K562 (cell line): Measurements from ENCODE around the gene FERD3L. TPM values are rescaled to one million over a fixed set of nuclear protein-coding genes. Genes with fewer than 3 reads are reported as not detected.

Source experiments
- ATAC-seq: fragments of 200-7000 bp; cut with Tn5 transposase; 3 replicates; pipeline ENCODE4 v1.9.1; 2020; ENCODE audit warnings: moderate library complexity
- BruUV-seq: library from RNA; stranded (reverse); fragments of 400-500 nt; replicated peaks from 2 replicates; lab custom pipeline; 2021; lab: Mats Ljungman, UMichigan
- CTCF ChIA-PET: fragments of 300-600 bp; formaldehyde crosslinking; extraction: SDS; loops from one replicate; lab custom pipeline; 2021; ENCODE audit warnings: low intra/inter-chr PET ratio; lab: Yijun Ruan, JAX
- POLR2A ChIA-PET: fragments of 300-600, 350-650 bp; sonication (Branson Sonifier 250); formaldehyde crosslinking; extraction: SDS; loops from one replicate; lab custom pipeline; 2021; ENCODE audit warnings: antibody characterized with exemption, inconsistent platforms; lab: Yijun Ruan, JAX
- DNase-seq, 4 experiments: peaks; one replicate each; pipeline versions ENCODE4 v3.0.0 to v3.0.0-alpha.2; 2011 to 2018; ENCODE audit warnings: low spot score in 3 of 4, mixed read lengths in 3 of 4; ENCODE audit errors: extremely low read depth in 1 of 4
- FAIRE-seq: peaks from 2 replicates; lab custom pipeline; 2011; peaks lifted over from hg19 to GRCh38; lab: Jason Lieb, UNC
- H2AFZ ChIP-seq: 2 replicates; pipeline ENCODE4 v1.6.0; 2011; ENCODE audit warnings: low read depth, low read length, control low read depth, inconsistent platforms
- H3K27ac ChIP-seq: fragments of 200-600 bp; 3 replicates; pipeline ENCODE4 v1.8.0; 2011; ENCODE audit warnings: low read depth, mild to moderate bottlenecking, control low read depth, inconsistent platforms, low read length, moderate library complexity, mixed read lengths; ENCODE audit errors: extremely low read depth
- H3K27me3 ChIP-seq, 2 experiments: fragments of 300-600 bp in 1 of 2; 2 replicates in 1 of 2; 3 replicates in 1 of 2; pipeline versions ENCODE4 v1.6.0 to v1.8.0; 2011; ENCODE audit warnings: inconsistent platforms in 2 of 2, low read length in 2 of 2, mild to moderate bottlenecking in 1 of 2, mixed read lengths in 1 of 2, moderate library complexity in 1 of 2; ENCODE audit not compliant: control insufficient read depth in 2 of 2, insufficient read depth in 2 of 2
- H3K36me3 ChIP-seq: fragments of 300-600 bp; 3 replicates; pipeline ENCODE4 v1.8.0; 2011; ENCODE audit warnings: mild to moderate bottlenecking, low read length, inconsistent platforms; ENCODE audit not compliant: control insufficient read depth, insufficient read depth
- H3K4me1 ChIP-seq, 2 experiments: fragments of 200-600 bp in 1 of 2; replicated peaks in 1 of 2; 2 replicates in 1 of 2; 3 replicates in 1 of 2; pipeline versions ENCODE4 v1.5.1 to v1.8.0; 2011; ENCODE audit warnings: inconsistent platforms in 2 of 2, low read length in 2 of 2, mild to moderate bottlenecking in 1 of 2, mixed read lengths in 1 of 2, moderate library complexity in 1 of 2; ENCODE audit not compliant: control insufficient read depth in 2 of 2, insufficient read depth in 2 of 2
- H3K4me2 ChIP-seq: 2 replicates; pipeline ENCODE4 v1.6.1; 2011; ENCODE audit warnings: low read length, control low read depth, inconsistent platforms, mixed read lengths; ENCODE audit not compliant: insufficient read depth
- H3K4me3 ChIP-seq: fragments of 200-600 bp; sonication (generic), shearing (Covaris generic); 2 replicates; pipeline ENCODE4 v1.5.1; 2016; ENCODE audit warnings: control low read depth, inconsistent platforms
- H3K79me2 ChIP-seq: fragments of 200-600 bp; 3 replicates; pipeline ENCODE4 v1.8.0; 2011; ENCODE audit warnings: low read length, inconsistent platforms; ENCODE audit not compliant: control insufficient read depth, insufficient read depth
- H3K9ac ChIP-seq, 2 experiments: 2 replicates each; pipeline versions ENCODE4 v1.6.0 to v1.6.1; 2011; ENCODE audit warnings: low read depth in 2 of 2, low read length in 2 of 2, control low read depth in 1 of 2, inconsistent platforms in 1 of 2, mild to moderate bottlenecking in 1 of 2, mixed read lengths in 1 of 2; ENCODE audit not compliant: insufficient read depth in 1 of 2
- H3K9me1 ChIP-seq: one replicate; pipeline ENCODE4 v1.6.0; 2011; ENCODE audit warnings: inconsistent platforms, mild to moderate bottlenecking, low read length, moderate library complexity; ENCODE audit not compliant: control insufficient read depth, insufficient read depth
- H3K9me3 ChIP-seq: replicated peaks from 2 replicates; pipeline ENCODE4 v1.5.1; 2011; ENCODE audit warnings: low read depth, low read length, inconsistent platforms; ENCODE audit not compliant: control insufficient read depth, insufficient read depth
- H4K20me1 ChIP-seq: replicated peaks from 2 replicates; pipeline ENCODE4 v1.6.1; 2011; ENCODE audit warnings: low read length, inconsistent platforms, mixed read lengths; ENCODE audit not compliant: control insufficient read depth, insufficient read depth
- BMI1 ChIP-seq: fragments of 150-350 bp; IDR thresholded peaks from 2 replicates; pipeline ENCODE4 v1.6.1; 2014; ENCODE audit warnings: low read length
- BRD4 ChIP-seq: fragments of 200-600 bp; sonication (generic); IDR thresholded peaks from 2 replicates; pipeline ENCODE4 v1.6.1; 2017; ENCODE audit warnings: inconsistent platforms
- BRD9 ChIP-seq: fragments of 450-650 bp; IDR thresholded peaks from 2 replicates; pipeline ENCODE4 v1.6.1; 2018; ENCODE audit warnings: low read depth; ENCODE audit not compliant: partially characterized antibody
- E2F4 ChIP-seq: sonication (generic); formaldehyde crosslinking; IDR thresholded peaks from 2 replicates; pipeline ENCODE4 v1.8.0; 2022; ENCODE audit warnings: mild to moderate bottlenecking, low read depth, missing genetic modification reagents
- E2F8 ChIP-seq: fragments of 450-650 bp; IDR thresholded peaks from 2 replicates; pipeline ENCODE4 v1.7.1; 2018; ENCODE audit warnings: mild to moderate bottlenecking, low read depth; ENCODE audit not compliant: partially characterized antibody
- E4F1 ChIP-seq: fragments of 250-450 bp; sonication (Bioruptor Pico); IDR thresholded peaks from 2 replicates; pipeline ENCODE4 v1.5.0; 2021; ENCODE audit warnings: mild to moderate bottlenecking, borderline replicate concordance
- HBP1 ChIP-seq: fragments of 450-650 bp; formaldehyde crosslinking; IDR thresholded peaks from 2 replicates; pipeline ENCODE4 v1.4.0; 2022; ENCODE audit warnings: missing genetic modification characterization
- NCOA2 ChIP-seq, 2 experiments: fragments of 450-650 bp; IDR thresholded peaks; 2 replicates each; pipeline ENCODE4 v1.6.1; 2018; ENCODE audit warnings: mild to moderate bottlenecking in 2 of 2, moderate library complexity in 1 of 2; ENCODE audit not compliant: partially characterized antibody in 2 of 2
- XRCC4 ChIP-seq: IDR thresholded peaks from one replicate; pipeline ENCODE4 v1.6.1; 2011; ENCODE audit not compliant: insufficient read depth, insufficient read length; ENCODE audit errors: extremely low read depth
- ZFPM2 ChIP-seq: fragments of 250-450 bp; sonication (Bioruptor Pico); IDR thresholded peaks from 2 replicates; pipeline ENCODE4 v1.5.1; 2022; ENCODE audit warnings: mild to moderate bottlenecking
- ZNF280A ChIP-seq: fragments of 450-650 bp; IDR thresholded peaks from 2 replicates; pipeline ENCODE4 v1.6.1; 2018; ENCODE audit warnings: mild to moderate bottlenecking, low read depth; ENCODE audit not compliant: partially characterized antibody
- ZNF408 ChIP-seq: fragments of 250-450 bp; sonication (Bioruptor Pico); IDR thresholded peaks from 2 replicates; pipeline ENCODE4 v1.4.0; 2020; ENCODE audit warnings: low read depth, mild to moderate bottlenecking, moderate library complexity
- ZNF785 ChIP-seq: fragments of 250-450 bp; sonication (Bioruptor Pico); IDR thresholded peaks from 2 replicates; pipeline ENCODE4 v1.4.0; 2020; ENCODE audit warnings: mild to moderate bottlenecking
- ZZZ3 ChIP-seq: fragments of 450-650 bp; IDR thresholded peaks from 2 replicates; pipeline ENCODE4 v1.6.1; 2016; ENCODE audit warnings: antibody characterized with exemption, mild to moderate bottlenecking, moderate library complexity
- WGBS: fragments of 100-300 bp; shearing (Covaris generic); methylation state at CpG from one replicate; pipeline ENCODE4 v1.1.6; 2016; ENCODE audit warnings: low coverage, mixed read lengths; ENCODE audit not compliant: insufficient coverage; ENCODE audit errors: missing lambda C conversion rate; 5-methylcytosine and 5-hydroxymethylcytosine counted together
- in situ Hi-C: fragments of 300-500 bp; cut with MboI; formaldehyde crosslinking; loops from 4 replicates; pipeline ENCODE4 v1.15.0; 2018; ENCODE audit warnings: inconsistent platforms, mixed read lengths
- intact Hi-C: fragments of 100-400 bp; cut with micrococcal nuclease; formaldehyde crosslinking; loops from 2 replicates; pipeline ENCODE4 v1.14.2; 2022
- polyA plus RNA-seq, 8 experiments: library from polyadenylated mRNA; depleted of rRNA in 4 of 8; stranded (reverse) in 5 of 8; unstranded in 3 of 8; fragments of >200 nt; fragmentation: Nextera tagmentation in 2 of 8; fragmentation: Illumina TruSeq in 1 of 8; extraction: Ambion mirVana in 2 of 8; extraction: Trizol in 1 of 8; gene quantifications; 2 replicates each; pipeline versions ENCODE4 v1.2.1 to v1.2.3, GENCODE V29; 2011 to 2014; ENCODE audit warnings: inconsistent platforms in 1 of 8, missing spikeins in 1 of 8
- total RNA-seq, 7 experiments: library from RNA; depleted of rRNA in 6 of 7; stranded (reverse); fragments of >200 nt in 6 of 7; fragmentation: Illumina TruSeq in 2 of 7; extraction: Trizol in 2 of 7; gene quantifications; 2 replicates each; pipeline versions ENCODE4 v1.2.1 to v1.2.3, GENCODE V29; 2011 to 2021; ENCODE audit warnings: low replicate concordance in 1 of 7

The FERD3L gene
- total and polyA plus RNA-seq, 9 of the 15 experiments (the other 6 are each of a cell fraction or from before 2014, with no cell fraction given): not detected

- no peaks in the 10 kb centered on the region for H3K79me2 ChIP-seq
- no peak for FAIRE-seq
- H3K4me1 ChIP-seq: no peaks in the 10 kb centered on the region
- in situ Hi-C loops: no loop called here
- WGBS: 0% methylated on average over 1 of the region's 1 CpG
- H3K27me3 ChIP-seq: no peaks in the 10 kb centered on the region
- no peak overlapping the region for H3K4me2 ChIP-seq
- intact Hi-C loops: no loop called here
- ChIA-PET CTCF (no interaction called here), POLR2A (no interaction called here)
- no peak for ATAC-seq
- H3K27ac ChIP-seq: no peak overlapping the region
- H3K9me3 ChIP-seq: 0 out of 2 replicates have a peak, but pooled peaks cover 1% of the 10 kb centered on the region
- no peak overlapping the region for H2AFZ ChIP-seq
- BruUV-seq: no TSS peak
- DNase-seq: no peak
- no peak overlapping the region for H3K9ac ChIP-seq
- H3K36me3 ChIP-seq: no peaks in the 10 kb centered on the region
- H4K20me1 ChIP-seq: no peaks in the 10 kb centered on the region
- H3K9me1 ChIP-seq: no peaks in the 10 kb centered on the region
- H3K4me3 ChIP-seq: no peak overlapping the region
- no peak for TF ChIP-seq BMI1
- TF ChIP-seq ZNF408: no peak
- no peak for TF ChIP-seq E4F1
- TF ChIP-seq ZNF785 (CRISPR knock-in tag): no peak
- TF ChIP-seq BRD4: no peak
- no peak for TF ChIP-seq NCOA2 (IDR thresholded peaks at IDR 0.05; ENCODE audit: partially characterized antibody in 2 of 2)
- TF ChIP-seq ZFPM2: no peak
- no peak for TF ChIP-seq XRCC4
- no peak for TF ChIP-seq HBP1
- no peak for TF ChIP-seq ZZZ3
- no peak for TF ChIP-seq BRD9
- no peak for TF ChIP-seq E2F4 (CRISPR knock-in tag)
- TF ChIP-seq E2F8: no peak
- TF ChIP-seq ZNF280A: no peak
Measured at GRCh38 chr7:19181634-19182033, 36.4 kb upstream of the FERD3L start.
